Activated T-helper 1 cell treated with anti-CD3 and anti-CD28 coated beads, Interleukin-2, amount 50 U/mL, for 16 hours (primary cell): Measurements from ENCODE around the gene CNTNAP2.

Experiments used
- DNase-seq, 2 donors: peaks; one replicate each; pipeline ENCODE4 v3.0.0-alpha.2; 2020; ENCODE audit warnings: low read depth in 1 of 2, low spot score in 1 of 2

The CNTNAP2 gene

GRCh38 chr7:147896121-147896520 lies 1779.5 kb downstream of the CNTNAP2 start:
- no peak for DNase-seq

- DNase-seq, result no peak
Measured at GRCh38 chr7:147903536-147904218, 1787.1 kb downstream of the CNTNAP2 start.

GRCh38 chr7:147904219-147904576 lies 1787.6 kb downstream of the CNTNAP2 start:
- no peak for DNase-seq

- DNase-seq, result no peak
Measured at GRCh38 chr7:147909431-147910148, 1793.0 kb downstream of the CNTNAP2 start.

- no peak for DNase-seq
Measured at GRCh38 chr7:147911201-147911601, 1794.6 kb downstream of the CNTNAP2 start.

GRCh38 chr7:147912291-147912690 lies 1795.7 kb downstream of the CNTNAP2 start:
- DNase-seq, result no peak

GRCh38 chr7:147912946-147913638 lies 1796.5 kb downstream of the CNTNAP2 start:
- no peak for DNase-seq

- no peak for DNase-seq
Measured at GRCh38 chr7:147915781-147916180, 1799.2 kb downstream of the CNTNAP2 start.

- DNase-seq, result no peak
Measured at GRCh38 chr7:147916573-147916972, 1800.0 kb downstream of the CNTNAP2 start.

- DNase-seq, result no peak
Measured at GRCh38 chr7:147923841-147924240, 1807.2 kb downstream of the CNTNAP2 start.

GRCh38 chr7:147937428-147937827 lies 1820.8 kb downstream of the CNTNAP2 start:
- no peak for DNase-seq

GRCh38 chr7:147941381-147941780 lies 1824.8 kb downstream of the CNTNAP2 start:
- DNase-seq, result no peak

GRCh38 chr7:147944321-147944720 lies 1827.7 kb downstream of the CNTNAP2 start:
- no peak for DNase-seq

GRCh38 chr7:147952918-147953317 lies 1836.3 kb downstream of the CNTNAP2 start:
- no peak for DNase-seq

GRCh38 chr7:147968046-147968610 lies 1851.5 kb downstream of the CNTNAP2 start:
- no peak for DNase-seq

- DNase-seq, result no peak
Measured at GRCh38 chr7:147971606-147972110, 1855.1 kb downstream of the CNTNAP2 start.

- no peak for DNase-seq
Measured at GRCh38 chr7:147978201-147978600, 1861.6 kb downstream of the CNTNAP2 start.

- DNase-seq, result no peak
Measured at GRCh38 chr7:147978651-147979050, 1862.0 kb downstream of the CNTNAP2 start.

GRCh38 chr7:147980826-147981813 lies 1864.5 kb downstream of the CNTNAP2 start:
- DNase-seq, result no peak

GRCh38 chr7:147982307-147982706 lies 1865.7 kb downstream of the CNTNAP2 start:
- DNase-seq, result no peak
